NCI-H748 (cell line): ENCODE results near the gene TMEM179B.
"Not testable (repeated sequence)": the region's sequence is repeated elsewhere in the genome, so short reads cannot be mapped to it uniquely, and the experiment has no call there.

Experiments used
- DNase-seq: peaks from one replicate; lab custom pipeline; 2025; ENCODE audit not compliant: unreplicated experiment; lab: John Stamatoyannopoulos, UW

TMEM179B gene

DNA sequence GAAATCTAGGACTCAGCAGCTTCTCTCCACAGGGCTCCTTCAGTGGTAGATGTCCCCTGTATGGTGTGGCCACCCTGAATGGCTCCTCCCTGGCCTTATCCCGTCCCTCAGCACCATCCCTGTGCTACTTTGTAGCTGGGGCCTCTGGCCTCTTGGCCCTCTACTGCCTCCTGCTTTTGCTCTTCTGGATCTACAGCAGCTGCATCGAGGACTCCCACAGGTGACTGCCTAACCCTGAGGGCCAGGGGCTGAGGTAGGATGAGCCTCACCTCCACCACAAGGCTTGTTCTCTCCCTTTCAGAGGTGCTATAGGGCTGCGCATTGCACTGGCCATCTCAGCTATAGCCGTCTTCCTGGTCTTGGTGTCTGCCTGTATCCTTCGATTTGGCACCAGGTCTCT is 1.8 kb downstream of the TMEM179B start:
- no peak for DNase-seq

DNA sequence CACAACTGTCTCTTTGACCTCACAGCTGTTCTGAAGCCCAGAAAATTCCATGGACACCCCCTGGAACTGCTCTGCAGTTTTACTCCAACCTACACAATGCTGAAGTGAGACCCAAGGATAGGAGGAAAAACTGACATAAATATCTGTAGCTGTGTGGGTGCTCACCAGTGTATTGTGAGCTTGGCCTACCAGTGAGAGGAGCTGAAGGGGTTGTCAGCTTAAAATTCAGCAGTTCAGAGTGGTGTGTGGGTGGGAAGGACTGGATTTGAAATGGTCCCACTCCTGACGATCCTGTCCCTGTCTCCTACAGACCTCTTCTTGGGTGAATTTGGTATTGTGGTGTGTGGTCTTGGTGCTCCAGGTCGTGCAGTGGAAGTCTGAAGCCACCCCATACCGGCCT is 2.4 kb downstream of the TMEM179B start:
- DNase-seq = no peak

DNA sequence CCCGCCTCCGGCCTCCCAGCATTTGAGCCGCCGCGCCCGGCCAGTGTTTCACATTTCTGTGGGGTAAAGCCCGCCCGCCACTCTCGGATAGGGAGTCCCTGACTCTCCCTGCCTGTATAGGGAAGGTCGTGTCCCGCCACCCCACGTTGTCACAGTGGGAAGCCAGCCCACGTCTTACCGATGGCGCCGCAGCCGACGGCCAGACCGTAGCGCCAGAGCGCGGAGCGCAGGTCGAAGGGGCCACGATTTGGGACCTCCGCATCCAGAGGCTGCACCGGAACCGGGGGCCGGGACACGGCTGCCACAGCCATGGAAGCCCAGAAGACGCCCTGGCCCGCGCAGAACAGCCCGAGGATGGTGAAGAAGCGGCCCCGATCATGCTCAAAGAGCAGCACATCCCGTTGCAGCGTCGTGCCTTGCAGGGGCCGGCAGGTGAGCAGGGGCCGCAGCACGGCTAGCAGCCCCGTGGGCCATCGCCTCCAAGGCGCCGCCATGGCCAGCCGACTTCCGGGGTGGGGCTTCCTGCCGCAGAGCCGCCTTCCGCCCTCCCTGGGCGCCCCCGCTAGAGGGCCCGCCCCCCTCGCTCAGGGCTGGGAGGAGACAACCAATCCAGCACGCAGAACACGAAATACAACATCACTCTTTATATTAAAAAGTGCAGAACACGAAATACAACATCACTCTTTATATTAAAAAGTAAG is 4.4 kb downstream of the TMEM179B start, which contains the start of gene TMEM223:
Gene TMEM223, minus strand, starts transcription at position 506 of the 701 bp plus-strand sequence. Its CDS starts 12 bp downstream, at position 494.
- peak; percentile 85 for DNase-seq

DNA sequence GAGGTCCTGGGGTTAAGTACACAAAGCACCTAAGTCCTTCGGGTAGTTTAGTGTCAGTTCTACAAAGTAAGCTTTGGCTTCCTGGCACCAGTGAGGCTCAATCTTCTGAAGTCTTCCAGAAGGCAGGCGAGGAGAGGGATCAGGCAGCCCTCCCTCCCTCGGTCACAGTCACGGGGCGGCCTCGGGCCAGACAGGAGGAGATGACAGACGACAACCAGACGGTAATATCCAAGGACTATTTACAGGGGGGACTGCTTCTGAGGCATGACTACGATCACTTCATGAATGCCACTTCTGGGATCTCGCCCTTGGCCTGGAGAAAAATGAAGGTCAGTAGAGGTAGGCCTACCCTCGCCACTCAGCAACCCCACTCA is 5.0 kb downstream of the TMEM179B start:
- no peak for DNase-seq

DNA sequence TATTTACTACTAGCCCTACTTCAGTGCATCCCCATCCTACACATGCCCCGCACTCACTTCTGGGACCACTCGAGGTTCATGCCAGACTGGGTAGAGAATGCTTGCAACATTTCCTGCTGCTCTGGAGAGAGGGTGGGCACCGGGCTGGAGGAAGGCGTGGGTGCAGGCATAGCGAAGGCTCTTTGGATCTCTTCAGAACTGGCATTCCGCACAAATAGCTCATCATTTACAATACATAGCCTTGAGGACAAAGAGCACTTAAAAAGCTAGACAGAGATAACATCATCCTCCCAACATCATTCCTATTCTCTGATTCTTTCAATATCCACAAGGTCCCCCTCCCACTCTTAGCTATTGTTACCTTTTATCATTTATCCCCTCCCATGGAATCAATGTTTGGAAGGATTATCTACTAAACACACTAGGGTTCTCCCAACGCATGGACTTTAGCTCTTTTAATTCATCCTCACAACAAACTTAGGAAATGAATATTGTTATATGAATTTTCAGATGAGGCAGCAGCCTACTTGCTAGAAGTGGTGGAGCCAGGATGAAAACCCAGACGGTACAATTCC is 7.1 kb downstream of the TMEM179B start:
- no peak for DNase-seq

DNA sequence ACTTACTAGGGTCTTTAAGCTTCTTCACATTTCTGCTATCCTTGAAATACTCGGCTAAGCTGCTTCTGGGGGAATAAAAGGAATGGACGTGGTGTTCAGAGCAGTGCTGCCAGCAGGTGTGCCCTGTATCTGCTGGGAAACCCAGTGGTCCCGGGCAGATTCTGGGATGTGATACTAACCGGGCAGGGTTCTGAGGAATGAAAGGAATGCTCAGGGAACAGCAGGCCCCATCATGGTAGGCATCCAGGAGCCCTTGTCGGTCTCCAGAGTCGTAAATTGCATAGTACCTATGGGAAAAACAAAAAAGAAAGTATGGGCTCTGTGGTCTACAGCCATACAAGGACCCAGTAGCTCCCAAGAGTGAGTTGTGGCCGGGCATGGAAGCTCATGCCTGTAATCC is 9.1 kb downstream of the TMEM179B start:
- DNase-seq = no peak

DNA sequence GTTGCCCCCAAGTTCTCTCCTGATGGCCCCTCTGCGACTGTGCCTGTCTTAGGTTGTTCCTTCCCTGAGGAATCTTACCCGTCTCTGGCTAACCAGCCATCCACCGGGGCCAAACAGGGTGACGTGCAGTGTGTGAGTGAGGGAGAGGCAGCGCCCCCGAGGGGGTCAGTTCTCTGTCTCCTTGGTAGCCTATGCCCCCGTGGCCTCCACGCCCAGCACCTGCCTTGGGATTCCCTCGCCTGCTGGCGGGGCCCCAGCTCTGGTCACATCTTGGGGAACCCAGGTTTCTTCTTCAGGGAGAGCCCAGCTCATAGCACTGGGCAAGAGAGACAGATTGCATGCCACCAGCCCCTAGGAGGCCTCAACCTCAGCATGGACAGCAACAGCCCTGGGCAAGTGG is 12.3 kb downstream of the TMEM179B start:
- DNase-seq = no peak

DNA sequence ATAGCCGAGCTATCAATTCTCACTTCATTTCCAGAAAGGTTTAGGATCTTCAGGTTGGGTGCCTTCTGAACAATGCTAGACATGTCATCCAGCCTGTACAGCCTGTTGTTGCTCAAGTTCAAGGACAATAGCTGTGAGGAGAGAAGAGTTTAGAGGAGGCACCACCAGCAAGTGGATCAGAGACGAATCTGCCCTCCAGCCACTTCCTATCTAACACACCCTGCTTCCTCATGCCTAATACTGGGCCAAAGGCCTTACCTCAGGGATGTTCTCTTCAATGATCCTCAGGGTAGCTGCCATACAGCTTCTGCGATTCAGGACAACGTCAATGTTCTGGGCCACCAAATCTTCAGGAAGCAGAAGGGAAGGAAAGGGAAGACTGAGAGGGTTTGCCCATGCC is 13.9 kb downstream of the TMEM179B start:
- no peak for DNase-seq

DNA sequence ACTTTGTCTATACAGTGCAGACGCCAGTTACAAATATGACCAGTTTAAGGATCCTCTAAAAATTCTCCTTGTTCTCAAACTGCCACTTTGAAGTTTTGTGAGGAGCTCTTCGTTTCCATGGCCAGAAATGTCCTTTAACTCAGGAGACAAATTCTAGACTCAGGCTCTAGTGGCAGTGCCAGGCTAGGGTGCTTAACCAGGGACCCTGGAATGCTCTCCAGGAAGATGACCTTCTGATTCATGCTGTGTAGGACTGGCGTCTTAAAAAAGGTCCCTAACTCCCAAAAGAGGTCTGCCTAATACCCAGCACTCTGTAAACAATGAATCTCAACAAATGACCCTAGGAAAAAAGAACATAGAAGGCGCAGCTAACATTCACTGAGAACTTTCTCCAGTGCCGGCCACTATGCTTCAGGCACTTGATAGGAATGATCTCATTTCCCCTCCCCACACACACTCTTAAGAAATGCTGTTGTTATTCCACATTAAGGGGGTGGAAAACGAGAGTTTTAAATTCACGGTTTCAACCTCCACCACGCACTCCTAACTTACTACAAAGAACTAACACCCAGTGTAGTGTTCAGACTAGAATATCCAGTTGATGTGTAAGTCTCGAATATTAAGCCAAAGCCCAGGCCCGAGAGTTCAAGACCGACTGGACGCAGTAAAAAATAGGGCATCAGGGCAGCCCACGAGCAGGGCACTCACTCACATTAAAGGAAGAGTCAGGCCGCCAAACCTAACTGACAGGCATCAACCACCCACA is 17.3 kb downstream of the TMEM179B start:
- DNase-seq = peak; percentile 53

DNA sequence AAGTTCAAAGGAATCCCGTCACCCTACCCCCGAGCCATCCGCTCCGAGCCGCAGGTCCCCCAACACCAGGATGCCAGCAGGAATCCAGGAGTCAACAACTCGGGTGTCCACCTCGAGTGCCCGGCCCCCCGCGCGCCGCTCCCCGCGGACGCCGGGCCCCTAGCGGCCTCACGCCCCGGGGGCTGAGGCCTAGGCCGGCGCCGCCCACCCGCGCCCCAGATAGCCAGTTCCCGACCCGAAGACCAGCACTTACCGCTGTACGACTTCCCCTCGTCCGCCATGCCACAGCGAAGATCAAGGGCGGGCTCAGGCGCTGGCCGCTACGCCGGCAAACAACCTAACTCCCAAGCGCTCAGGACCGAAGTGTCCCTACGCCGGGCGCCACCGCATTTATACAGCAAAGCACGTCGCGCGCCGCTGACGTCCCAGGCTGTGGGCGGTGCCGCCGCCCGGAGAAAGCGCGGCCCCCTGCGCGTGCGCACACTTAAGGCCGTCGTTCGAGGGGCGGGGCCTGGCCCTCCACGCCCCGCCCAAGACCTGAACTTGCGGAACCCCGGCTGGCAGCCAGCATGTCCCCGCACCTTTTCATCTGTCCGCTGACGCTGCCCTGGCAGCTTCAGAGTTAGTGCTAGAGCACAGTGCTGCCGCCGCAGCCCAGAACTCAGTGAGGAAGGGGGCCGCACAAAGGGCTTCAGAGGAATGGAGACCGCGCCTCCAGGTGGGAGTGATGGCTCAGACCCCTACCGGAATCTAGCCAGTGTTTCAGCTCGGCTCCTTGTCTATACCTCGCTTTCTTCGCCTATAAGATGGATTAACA is 18.1 kb downstream of the TMEM179B start, which contains the start of gene NXF1:
Gene NXF1, minus strand, starts transcription at position 365 of the 817 bp plus-strand sequence. Its CDS starts 84 bp downstream, at position 281.
- DNase-seq = peak; percentile 94

DNA sequence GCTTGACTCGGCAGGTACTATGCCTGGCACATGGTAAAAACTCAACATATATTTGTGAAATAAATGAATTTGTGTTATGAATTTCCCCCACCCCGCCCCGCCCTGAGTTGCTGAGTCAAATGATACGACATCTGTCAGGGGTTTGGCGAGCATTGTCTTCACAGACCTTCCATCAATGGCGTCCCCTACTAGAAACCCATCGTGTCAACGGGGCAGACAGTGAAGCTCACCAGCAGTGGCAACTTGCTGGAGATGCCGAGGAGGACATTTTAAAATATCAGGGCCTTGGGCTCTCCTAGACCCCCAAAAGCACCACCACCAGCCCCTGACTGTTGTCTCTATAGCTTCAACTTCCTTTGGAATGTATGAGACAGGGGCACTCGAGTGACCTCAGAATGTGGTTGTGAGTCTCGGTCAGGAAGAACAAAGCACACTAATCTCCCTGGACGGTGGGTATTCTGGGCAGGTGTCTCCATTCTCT is 18.8 kb downstream of the TMEM179B start:
- DNase-seq = peak; percentile 38

DNA sequence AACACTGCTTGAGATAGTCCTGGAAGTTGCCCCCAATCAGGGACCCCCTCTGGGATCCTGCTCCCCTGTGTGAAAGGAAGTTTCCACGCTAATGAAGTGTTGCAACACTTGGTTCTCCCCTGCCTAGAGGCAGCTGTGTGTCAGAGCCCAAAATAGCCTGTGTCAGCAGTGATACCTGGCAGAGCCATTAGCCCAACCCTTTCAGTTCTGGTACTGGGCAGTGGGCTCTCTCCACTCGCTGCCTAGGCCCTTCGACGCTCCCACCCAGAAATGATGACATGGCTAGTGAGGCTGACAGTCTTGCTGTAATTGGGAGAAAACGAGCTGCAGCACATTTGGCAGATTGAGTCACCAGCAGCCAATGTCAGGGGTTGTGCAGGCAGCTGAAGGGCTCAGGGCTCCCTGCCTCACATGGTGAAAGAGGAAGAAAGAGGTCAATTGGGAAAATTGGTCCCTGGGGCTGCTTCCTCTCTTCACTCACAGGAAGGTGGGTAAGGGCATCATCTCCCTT is 19.5 kb downstream of the TMEM179B start:
- no peak for DNase-seq

DNA sequence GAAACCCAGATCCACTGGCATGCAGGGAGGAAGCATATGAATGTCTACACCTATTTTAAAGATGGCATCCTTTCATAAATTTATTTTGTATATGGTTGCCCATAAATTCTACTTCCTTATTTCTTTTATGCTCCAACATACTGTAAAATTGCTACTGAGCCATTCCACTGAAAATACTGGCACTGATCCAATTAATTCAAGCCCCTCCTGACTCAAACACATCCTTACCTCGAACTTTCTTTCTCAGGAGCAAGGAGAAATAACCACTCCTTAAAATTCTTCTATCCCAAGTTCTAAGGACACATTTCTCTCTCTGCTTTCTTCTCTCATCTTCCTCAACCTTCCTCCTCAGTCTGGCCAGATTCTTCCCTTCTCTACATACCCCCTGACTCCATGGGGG is 23.5 kb downstream of the TMEM179B start:
- DNase-seq = no peak

DNA sequence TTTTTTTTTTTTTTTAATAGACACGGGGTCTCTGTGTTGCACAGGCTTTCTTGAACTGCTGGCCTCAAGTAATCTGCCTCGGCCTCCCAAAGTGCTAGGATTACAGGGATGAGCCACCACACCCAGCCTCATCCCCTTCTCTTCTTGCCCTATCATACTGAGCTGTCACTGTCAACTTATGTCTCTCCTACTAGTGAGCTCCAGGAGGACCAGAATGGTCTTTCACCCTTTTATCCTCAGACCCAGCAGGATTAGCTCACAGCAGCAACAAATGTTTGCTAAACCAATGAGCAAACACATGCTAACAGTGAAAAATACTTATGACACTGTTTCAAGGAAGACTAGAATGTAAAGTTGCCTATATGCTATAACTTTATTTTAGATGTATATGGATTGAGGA is 24.5 kb downstream of the TMEM179B start:
- DNase-seq = no peak

DNA sequence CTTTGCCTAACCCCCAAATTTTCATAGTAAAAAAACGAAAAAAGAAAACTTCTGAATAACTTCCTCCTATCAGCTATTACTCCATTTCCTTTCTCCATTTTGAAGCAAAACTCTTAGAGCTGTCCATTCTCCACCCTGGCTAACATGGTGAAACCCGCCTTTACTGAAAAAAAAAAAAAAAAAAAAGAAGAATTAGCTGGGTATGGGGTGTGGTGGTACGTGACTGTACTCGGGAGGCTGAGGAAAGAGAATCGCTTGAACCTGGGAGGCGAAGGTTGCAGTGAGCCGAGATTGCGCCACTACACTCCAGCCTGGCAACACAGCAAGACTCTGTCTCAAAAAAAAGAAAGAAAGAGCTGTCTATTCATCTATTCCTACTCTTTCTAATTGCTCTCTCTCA is 29.4 kb downstream of the TMEM179B start:
- no peak for DNase-seq

DNA sequence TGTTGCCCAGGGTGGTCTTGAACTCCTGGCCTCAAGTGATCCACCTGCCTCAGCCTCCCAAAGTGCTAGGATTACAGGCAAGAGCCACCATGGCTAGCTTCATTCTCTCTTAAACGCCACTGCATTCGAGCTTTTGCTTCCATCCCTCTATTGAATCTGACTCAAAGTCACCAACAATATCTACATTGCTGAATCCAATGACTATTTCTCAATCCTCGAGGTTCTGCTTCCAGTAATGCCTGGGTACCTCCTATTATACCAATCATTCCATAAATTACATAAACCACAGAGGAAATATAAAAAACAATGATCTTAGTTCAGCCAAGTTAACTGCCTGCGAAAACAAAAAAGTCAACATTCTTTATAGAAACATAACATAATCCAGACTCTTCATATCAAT is 29.9 kb downstream of the TMEM179B start:
- no peak for DNase-seq

DNA sequence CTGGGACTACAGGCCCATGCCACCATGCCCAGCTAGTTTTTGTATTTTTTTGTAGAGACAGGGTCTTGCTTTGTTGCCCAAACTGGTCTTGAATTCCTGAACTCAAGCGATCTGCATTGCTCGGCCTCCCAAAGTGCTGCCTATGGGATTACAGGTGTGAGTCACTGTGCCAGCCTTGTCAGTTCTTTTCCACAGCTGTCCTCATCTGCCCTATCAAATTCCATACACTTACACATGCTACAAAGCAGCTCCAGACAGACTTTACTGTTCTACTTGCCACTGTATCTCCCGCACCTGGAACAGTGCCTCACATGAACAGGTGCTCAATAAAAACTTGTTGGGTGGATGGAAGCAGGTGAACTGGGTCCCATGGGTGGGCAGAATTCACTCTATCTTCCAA is 36.5 kb downstream of the TMEM179B start:
- no peak for DNase-seq

DNA sequence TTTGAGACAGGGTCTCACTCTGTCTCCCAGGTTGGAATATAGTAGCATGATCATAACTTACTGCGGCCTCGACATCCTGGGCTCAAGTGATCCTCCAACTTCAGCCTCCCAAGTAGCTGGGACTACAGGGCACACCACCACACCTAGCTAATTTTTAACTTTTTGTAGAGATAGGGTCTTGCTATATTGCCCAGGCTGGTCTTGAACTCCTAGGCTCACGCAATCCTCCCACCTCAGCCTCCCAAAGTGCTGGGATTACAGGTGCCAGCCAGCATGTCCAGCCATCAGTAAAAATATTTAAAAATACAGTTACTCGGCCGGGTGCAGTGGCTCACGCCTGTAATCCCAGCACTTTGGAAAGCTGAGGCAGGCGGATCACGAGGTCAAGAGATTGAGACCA is 40.9 kb downstream of the TMEM179B start:
- not testable (repeated sequence) for DNase-seq

DNA sequence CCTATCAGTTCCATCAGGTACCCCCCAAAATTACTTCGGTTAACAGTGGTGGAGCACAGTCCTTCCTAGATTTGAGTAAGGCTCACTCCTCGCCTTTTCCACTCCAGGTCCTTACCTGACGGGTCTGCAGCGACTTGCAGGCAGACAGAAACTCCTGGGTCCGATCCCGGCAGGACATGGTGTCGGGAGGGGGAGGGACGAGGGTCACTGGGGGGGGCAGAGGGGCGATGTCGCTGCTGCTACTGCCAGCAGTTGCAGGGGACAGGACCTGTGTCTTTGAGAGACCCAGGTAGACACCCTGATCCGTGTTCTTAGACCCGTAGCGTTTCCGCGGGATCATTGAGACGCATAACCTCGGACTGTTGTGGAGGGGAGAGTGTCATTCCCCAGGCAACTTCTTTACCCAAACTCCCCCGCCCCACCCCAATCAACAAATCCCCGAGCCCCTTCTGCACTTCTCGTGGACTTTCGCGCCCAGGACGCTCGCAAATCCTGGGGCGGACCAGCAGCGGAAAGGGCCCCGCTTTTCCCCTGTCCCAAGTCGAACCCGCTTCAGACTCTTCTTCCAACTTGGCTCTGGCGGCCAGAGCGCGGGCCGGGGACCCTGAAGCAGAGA is 43.8 kb downstream of the TMEM179B start:
- DNase-seq = no peak

DNA sequence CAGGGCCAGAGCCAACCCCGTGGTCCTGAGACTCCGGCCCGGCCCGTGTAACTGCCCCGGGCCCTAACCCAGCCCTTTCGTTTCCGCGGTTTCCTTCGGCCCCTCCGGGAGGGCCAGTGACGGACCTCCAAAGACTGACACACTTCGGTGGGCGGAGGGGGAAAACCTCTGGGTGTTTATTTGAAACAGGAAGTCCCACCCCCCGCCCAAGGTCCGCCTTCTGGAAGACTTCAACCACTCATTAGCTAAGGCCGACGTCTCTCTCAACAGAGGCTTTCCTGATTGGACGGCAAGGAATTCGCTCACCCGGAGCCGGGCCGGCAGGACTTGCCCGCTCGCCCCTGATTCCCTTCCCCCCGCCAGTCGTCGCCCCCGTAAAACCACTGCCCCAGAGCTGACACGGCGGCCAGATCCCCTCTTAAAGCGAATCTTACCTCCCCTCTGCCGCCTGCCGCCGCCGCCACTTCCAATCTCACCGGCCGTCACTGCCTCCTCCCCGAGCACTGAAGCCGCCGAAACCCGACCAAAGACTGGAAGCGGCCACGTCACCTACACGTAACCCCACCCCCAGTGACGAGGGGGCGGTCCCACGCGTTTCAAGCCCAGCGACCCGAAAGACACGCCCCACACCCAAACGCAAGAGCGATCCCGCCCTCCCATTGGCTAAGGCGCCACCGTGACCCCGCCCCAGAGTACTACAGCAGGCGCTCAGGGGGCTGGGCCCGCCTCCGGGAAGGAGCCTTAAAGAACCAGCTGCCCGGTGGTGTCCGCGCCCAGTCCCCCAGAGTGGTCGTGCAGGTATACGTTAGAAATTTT is 44.5 kb downstream of the TMEM179B start, which contains the start of gene STX5:
Gene STX5, minus strand, starts transcription at position 532 of the 816 bp plus-strand sequence. CDS start 808 bp downstream, outside the sequence.
- peak; percentile 97 for DNase-seq
